ENCODE results near the gene CSNK2A1.
"Not testable (repeated sequence)": the region's sequence is repeated elsewhere in the genome, so short reads cannot be mapped to it uniquely, and the experiment has no call there.

The CSNK2A1 gene

DNA sequence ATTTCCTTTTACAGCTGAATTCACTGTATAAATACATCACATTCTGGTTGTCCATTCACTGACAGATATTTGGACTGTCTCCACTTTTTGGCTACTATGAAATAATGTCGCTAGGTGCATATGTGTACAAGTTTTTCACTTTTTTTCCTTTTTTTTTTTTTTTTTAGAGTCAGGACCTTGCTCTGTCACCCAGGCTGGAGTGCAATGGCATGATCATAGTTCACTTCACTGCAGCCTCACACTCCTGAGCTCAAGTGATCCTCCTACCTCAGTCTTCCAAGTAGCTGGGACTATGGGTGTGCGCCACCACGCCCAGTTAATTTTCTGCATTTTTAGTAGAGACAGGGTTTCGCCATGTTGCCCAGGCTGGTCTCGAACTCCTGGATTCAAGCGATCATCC, 13.3 kb downstream of the CSNK2A1 start:
- Histone ChIP-seq H3K4me3 (ENCODE audit: low read length) (no peak overlapping the region), H3K9me3 (replicated peaks; ENCODE audit: low read length) (peaks cover 5% of the 10 kb centered on the region), H3K4me1 (ENCODE audit: control insufficient read depth, insufficient read depth, low read length) (peaks cover 23% of the 10 kb centered on the region), H3K9ac (ENCODE audit: low read depth, low read length) (no peak overlapping the region), H3K27me3 (ENCODE audit: control insufficient read depth, insufficient read depth, low read length) (no peaks in the 10 kb centered on the region), H3K36me3 (ENCODE audit: insufficient read depth, low read length) (peaks cover 23% of the 10 kb centered on the region), H3K4me2 (ENCODE audit: low read length) (no peak overlapping the region)

DNA sequence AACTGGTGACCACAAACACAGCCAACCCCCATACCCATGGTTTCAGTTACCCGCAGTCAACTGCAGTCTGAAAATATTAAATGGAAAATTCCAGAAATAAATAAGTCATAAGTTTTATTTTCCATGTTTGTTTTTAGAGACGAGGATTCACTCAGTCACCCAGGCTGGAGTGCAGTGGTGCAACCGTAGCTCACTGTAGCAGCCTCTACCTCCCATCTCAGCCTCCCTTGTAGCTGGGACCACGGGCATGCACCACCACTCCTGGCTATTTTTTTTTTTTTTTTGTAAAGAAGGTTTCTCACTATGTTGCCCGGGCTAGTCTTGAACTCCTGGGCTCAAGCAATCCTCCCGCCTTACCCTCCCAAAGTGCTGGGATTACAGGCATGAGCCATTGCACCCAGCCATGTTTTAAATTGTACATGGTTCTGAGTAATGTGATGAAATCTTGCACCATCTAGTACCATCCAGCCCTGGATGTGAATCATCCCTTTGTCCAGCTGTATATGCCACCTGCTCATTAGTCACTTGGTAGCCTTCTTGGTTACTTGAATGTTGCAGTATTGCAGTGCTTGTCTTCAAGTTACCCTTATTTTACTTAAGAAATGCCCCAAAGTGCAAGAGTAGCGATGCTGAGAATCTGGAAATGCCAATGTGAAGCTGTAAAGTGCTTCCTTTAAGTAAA, 14.5 kb downstream of the CSNK2A1 start:
- peaks cover 5% of the 10 kb centered on the region for H3K9me3 ChIP-seq (replicated peaks; ENCODE audit: low read length)
- peaks cover 19% of the 10 kb centered on the region for H3K4me1 ChIP-seq (ENCODE audit: control insufficient read depth, insufficient read depth, low read length)
- no peak overlapping the region for H3K4me3 ChIP-seq (ENCODE audit: low read length)
- no peak overlapping the region for H3K9ac ChIP-seq (ENCODE audit: low read depth, low read length)
- peaks cover 29% of the 10 kb centered on the region for H3K36me3 ChIP-seq (ENCODE audit: insufficient read depth, low read length)
- H3K4me2 ChIP-seq (ENCODE audit: low read length) = no peak overlapping the region
- H3K27me3 ChIP-seq (ENCODE audit: control insufficient read depth, insufficient read depth, low read length) = no peaks in the 10 kb centered on the region

DNA sequence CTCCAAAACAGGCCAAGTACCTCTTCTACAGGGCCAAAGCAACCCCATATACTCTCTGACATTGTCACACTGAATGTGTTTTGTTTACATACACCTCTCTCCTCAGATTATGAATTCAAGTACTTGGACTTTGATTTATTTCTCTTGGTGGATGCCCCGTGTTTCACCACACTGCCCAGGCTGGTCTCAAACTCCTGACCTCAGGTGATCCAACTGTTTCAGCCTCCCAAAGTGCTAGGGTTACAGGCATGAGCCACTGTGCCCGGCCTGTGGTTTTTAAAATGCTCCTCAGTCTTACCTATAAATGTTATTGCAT, 16.1 kb downstream of the CSNK2A1 start:
- Histone ChIP-seq H3K36me3 (ENCODE audit: insufficient read depth, low read length) (peaks cover 33% of the 10 kb centered on the region), H3K27me3 (ENCODE audit: control insufficient read depth, insufficient read depth, low read length) (no peaks in the 10 kb centered on the region), H3K9ac (ENCODE audit: low read depth, low read length) (no peak overlapping the region), H3K4me2 (ENCODE audit: low read length) (no peak overlapping the region), H3K9me3 (replicated peaks; ENCODE audit: low read length) (peaks cover 5% of the 10 kb centered on the region), H3K4me1 (ENCODE audit: control insufficient read depth, insufficient read depth, low read length) (peaks cover 15% of the 10 kb centered on the region), H3K4me3 (ENCODE audit: low read length) (no peak overlapping the region)

DNA sequence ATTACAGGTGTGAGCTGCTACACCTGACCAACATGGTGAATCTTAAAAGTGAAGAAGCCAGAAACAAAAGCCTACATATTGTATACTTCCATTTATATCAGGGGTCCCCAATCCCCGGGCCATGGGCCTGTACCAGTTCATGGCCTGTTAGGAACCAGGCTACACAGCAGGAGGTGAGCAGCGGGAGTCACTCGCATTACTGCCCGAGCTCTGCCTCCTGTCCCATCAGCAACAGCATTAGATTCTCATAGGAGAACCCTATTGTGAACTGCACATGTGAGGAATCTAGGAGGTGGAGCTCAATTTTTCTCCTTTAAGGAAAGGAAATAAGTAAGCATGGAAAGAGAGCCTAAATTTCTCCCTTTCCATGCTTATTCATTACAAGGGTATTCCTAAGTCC, 21.7 kb downstream of the CSNK2A1 start:
- no peak overlapping the region for H3K4me3 ChIP-seq (ENCODE audit: low read length)
- H3K9ac ChIP-seq (ENCODE audit: low read depth, low read length) = no peak overlapping the region
- peaks cover 4% of the 10 kb centered on the region for H3K4me1 ChIP-seq (ENCODE audit: control insufficient read depth, insufficient read depth, low read length)
- no peaks in the 10 kb centered on the region for H3K9me3 ChIP-seq (replicated peaks; ENCODE audit: low read length)
- no peaks in the 10 kb centered on the region for H3K27me3 ChIP-seq (ENCODE audit: control insufficient read depth, insufficient read depth, low read length)
- H3K4me2 ChIP-seq (ENCODE audit: low read length) = no peak overlapping the region
- H3K36me3 ChIP-seq (ENCODE audit: insufficient read depth, low read length) = peaks cover 28% of the 10 kb centered on the region

DNA sequence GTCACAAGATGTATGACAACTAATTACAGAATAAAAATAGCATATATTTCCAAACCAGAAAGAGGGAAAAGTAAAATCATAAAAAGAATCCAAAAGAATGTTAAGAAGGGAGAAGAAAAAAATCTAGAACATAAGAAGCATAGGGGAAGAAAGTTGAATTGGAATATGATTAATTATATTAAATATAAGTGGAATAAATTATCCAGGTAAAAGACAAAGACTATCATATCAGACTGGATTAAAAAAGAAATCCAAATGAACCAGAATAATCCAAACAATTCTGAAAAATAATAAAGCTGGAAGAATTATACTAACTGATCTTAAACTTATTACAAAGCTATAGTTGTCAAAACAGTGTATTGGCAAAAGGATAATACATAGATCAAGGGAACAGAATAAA, 23.6 kb downstream of the CSNK2A1 start:
- no peaks in the 10 kb centered on the region for H3K27me3 ChIP-seq (ENCODE audit: control insufficient read depth, insufficient read depth, low read length)
- no peak overlapping the region for H3K9ac ChIP-seq (ENCODE audit: low read depth, low read length)
- H3K4me2 ChIP-seq (ENCODE audit: low read length) = no peak overlapping the region
- peaks cover 22% of the 10 kb centered on the region for H3K36me3 ChIP-seq (ENCODE audit: insufficient read depth, low read length)
- no peak overlapping the region for H3K4me3 ChIP-seq (ENCODE audit: low read length)
- peaks cover 10% of the 10 kb centered on the region for H3K4me1 ChIP-seq (ENCODE audit: control insufficient read depth, insufficient read depth, low read length)
- H3K9me3 ChIP-seq (replicated peaks; ENCODE audit: low read length) = no peaks in the 10 kb centered on the region

DNA sequence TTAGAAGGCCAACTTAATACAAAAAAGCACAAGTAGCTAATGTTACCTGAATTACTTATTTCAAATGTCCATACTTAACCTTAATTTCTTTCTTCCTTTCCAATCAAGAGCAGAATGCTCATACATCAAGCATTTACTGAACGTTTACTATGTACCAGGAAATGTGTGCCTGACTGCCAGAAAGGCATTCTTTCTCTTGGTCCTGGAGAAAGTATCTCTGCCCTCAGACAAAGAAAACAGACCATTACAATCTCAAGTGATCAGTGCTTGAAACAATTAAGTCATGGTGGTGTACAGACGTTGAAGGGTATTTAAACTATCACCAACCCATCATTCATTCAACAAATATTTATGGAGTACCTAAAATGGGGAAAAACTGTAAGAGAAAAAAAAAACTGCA, 26.4 kb downstream of the CSNK2A1 start:
- Histone ChIP-seq H3K4me2 (ENCODE audit: low read length) (no peak overlapping the region), H3K36me3 (ENCODE audit: insufficient read depth, low read length) (peaks cover 14% of the 10 kb centered on the region), H3K27me3 (ENCODE audit: control insufficient read depth, insufficient read depth, low read length) (no peaks in the 10 kb centered on the region), H3K4me1 (ENCODE audit: control insufficient read depth, insufficient read depth, low read length) (peaks cover 10% of the 10 kb centered on the region), H3K4me3 (ENCODE audit: low read length) (no peak overlapping the region), H3K9ac (ENCODE audit: low read depth, low read length) (no peak overlapping the region), H3K9me3 (replicated peaks; ENCODE audit: low read length) (no peaks in the 10 kb centered on the region)

DNA sequence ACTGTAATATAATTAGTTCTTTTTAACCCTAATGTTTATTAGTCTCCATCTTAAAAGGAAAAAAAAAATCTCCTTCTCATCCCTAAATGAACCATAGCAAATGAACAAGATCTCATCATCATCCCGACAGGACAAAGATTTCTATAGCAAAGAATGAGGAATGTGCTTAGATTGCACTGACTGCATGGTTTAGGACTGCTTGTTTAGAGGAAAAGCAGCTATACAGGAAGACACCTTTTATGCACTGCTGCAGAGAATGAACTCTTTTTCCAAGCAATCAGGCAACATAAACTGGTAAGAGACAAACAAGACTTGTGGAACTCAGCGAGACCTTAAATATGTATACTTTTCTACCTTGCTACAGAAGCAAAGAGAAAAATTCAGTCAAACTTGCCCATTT, 26.8 kb downstream of the CSNK2A1 start:
- no peak overlapping the region for H3K9ac ChIP-seq (ENCODE audit: low read depth, low read length)
- H3K4me2 ChIP-seq (ENCODE audit: low read length) = no peak overlapping the region
- H3K27me3 ChIP-seq (ENCODE audit: control insufficient read depth, insufficient read depth, low read length) = no peaks in the 10 kb centered on the region
- peaks cover 11% of the 10 kb centered on the region for H3K36me3 ChIP-seq (ENCODE audit: insufficient read depth, low read length)
- H3K4me3 ChIP-seq (ENCODE audit: low read length) = no peak overlapping the region
- H3K9me3 ChIP-seq (replicated peaks; ENCODE audit: low read length) = no peaks in the 10 kb centered on the region
- H3K4me1 ChIP-seq (ENCODE audit: control insufficient read depth, insufficient read depth, low read length) = peaks cover 10% of the 10 kb centered on the region

DNA sequence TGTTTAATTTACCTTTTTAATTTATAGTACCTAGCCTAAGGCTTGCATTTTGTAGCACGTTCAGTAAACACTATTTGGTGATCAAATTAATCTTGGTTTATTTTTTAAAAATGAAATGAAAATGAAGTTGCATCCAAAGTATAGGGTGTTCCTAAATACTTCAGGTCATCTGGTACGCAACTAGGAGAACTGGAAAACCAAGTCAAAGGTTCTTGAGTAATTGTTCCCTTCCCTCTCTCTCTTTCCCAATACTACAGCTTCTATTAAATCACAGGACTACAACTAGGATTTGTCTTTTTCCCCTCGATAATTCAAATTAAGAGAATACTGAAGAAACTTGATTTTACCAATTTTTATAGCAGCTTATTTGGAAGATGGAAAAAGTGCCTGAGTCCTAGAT, 27.9 kb downstream of the CSNK2A1 start:
- no peaks in the 10 kb centered on the region for H3K9me3 ChIP-seq (replicated peaks; ENCODE audit: low read length)
- no peak overlapping the region for H3K4me3 ChIP-seq (ENCODE audit: low read length)
- H3K9ac ChIP-seq (ENCODE audit: low read depth, low read length) = no peak overlapping the region
- peaks cover 7% of the 10 kb centered on the region for H3K36me3 ChIP-seq (ENCODE audit: insufficient read depth, low read length)
- no peaks in the 10 kb centered on the region for H3K27me3 ChIP-seq (ENCODE audit: control insufficient read depth, insufficient read depth, low read length)
- H3K4me2 ChIP-seq (ENCODE audit: low read length) = no peak overlapping the region
- peaks cover 10% of the 10 kb centered on the region for H3K4me1 ChIP-seq (ENCODE audit: control insufficient read depth, insufficient read depth, low read length)

DNA sequence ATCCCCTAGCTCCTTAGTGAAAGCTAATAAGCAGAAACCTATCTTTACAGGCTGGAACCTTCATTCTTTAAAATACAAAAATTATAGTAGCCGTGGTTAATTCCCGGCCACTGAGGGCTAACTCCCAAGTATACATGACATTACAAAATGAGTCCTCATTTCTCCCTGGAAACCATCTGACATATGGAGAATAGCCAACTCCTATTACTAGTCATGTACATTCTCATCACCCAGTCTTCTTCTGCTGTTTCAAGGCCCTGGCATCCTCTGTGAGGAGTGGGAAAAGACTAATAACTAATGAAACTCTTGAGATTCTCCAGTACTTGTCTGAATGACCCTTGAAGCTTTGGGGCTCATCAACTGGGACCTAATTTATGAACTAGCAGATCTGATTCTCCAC, 30.2 kb downstream of the CSNK2A1 start:
- H3K9ac ChIP-seq (ENCODE audit: low read depth, low read length) = no peak overlapping the region
- H3K27me3 ChIP-seq (ENCODE audit: control insufficient read depth, insufficient read depth, low read length) = no peaks in the 10 kb centered on the region

DNA sequence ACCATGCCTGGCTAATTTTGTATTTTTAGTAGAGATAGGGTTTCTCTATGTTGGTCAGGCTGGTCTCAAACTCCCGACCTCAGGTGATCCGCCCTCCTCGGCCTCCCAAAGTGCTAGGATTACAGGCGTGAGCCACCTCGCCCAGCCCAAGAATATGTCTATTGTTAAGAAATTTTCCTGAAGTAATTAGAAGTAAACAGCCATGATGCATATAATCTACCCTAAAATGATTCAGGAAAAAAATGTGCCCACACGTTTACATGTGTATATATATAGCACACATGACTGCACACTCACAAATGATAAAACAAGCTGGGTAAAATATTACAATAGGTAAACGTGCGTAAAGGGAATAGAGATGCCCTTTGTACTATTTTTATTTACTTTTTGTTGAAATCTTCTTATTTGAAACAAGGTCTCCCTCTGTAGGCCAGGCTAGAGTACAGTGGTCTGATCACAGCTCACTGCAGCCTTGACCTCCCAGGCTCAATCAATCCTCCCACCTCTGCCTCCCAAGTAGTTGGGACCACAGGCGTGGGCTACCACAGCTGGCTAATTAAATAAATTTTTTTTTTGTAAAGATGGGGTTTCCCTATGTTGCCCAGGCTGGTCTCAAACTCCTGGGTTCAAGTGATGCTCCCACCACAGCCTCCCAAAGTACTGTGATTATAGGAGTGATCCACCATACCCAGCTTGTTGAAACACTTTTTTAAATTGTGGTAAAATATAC, 33.1 kb downstream of the CSNK2A1 start:
- not testable (repeated sequence) for H3K27me3 ChIP-seq (ENCODE audit: control insufficient read depth, insufficient read depth, low read length); H3K9ac ChIP-seq (ENCODE audit: low read depth, low read length); H3K4me3 ChIP-seq (ENCODE audit: low read length); H3K9me3 ChIP-seq (replicated peaks; ENCODE audit: low read length); H3K4me2 ChIP-seq (ENCODE audit: low read length)
- peaks cover 17% of the 10 kb centered on the region for H3K4me1 ChIP-seq (ENCODE audit: control insufficient read depth, insufficient read depth, low read length)
- peaks cover 33% of the 10 kb centered on the region for H3K36me3 ChIP-seq (ENCODE audit: insufficient read depth, low read length)

More for the DNA sequence above, 30.2 kb downstream of the CSNK2A1 start:
- Histone ChIP-seq H3K36me3 (ENCODE audit: insufficient read depth, low read length) (peaks cover 9% of the 10 kb centered on the region), H3K4me3 (ENCODE audit: low read length) (no peak overlapping the region), H3K4me1 (ENCODE audit: control insufficient read depth, insufficient read depth, low read length) (peaks cover 18% of the 10 kb centered on the region), H3K4me2 (ENCODE audit: low read length) (no peak overlapping the region), H3K9me3 (replicated peaks; ENCODE audit: low read length) (no peaks in the 10 kb centered on the region)

DNA sequence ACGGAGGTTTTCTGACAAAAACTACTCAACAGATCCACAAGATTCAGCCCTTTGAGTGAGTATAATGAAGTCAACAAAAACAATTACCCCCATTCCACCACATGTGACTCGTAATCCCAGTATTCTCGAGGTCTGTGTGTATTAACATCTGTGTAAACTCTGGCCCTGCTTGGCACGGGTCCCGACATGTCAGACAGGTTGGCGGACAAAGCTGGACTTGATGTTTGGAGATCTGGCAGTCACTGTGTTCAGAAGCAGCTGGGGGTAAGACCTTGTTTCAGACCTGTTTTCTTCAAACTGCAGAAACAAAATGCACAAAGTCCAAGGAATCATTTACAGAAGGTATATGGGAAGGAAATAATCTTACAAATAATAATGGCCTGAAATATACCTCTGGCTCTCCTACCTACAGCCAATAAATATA, 35.2 kb downstream of the CSNK2A1 start:
- not testable (repeated sequence) for H3K9ac ChIP-seq (ENCODE audit: low read depth, low read length); H3K4me3 ChIP-seq (ENCODE audit: low read length); H3K9me3 ChIP-seq (replicated peaks; ENCODE audit: low read length); H3K27me3 ChIP-seq (ENCODE audit: control insufficient read depth, insufficient read depth, low read length); H3K4me2 ChIP-seq (ENCODE audit: low read length)
- Histone ChIP-seq H3K36me3 (ENCODE audit: insufficient read depth, low read length) (peaks cover 43% of the 10 kb centered on the region), H3K4me1 (ENCODE audit: control insufficient read depth, insufficient read depth, low read length) (peaks cover 17% of the 10 kb centered on the region)

DNA sequence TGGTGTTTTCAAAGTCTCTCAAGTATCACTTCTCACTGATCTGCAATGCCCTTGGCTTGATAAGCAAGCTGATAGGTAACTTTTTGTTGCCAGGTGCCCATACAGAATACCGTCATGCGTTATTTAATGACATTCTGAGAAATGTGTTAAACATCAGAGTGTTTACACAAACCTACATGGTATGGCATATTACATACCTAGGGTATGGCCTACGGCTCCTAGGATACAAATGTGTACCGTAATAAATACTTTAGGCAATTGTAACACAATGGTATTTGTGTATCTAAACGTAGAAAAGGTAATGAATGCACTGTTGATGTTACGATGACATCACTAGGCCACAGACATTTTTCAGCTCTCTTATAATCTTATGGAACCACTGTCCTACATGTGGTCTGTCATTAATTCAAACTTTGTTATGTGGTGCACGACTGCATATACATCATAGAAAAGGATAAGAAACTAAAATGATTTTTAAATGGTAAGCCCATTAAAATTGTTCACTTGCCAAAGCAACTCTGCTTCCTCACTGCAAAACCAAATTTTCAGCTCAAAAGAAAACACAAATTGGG, 35.7 kb downstream of the CSNK2A1 start:
- H3K4me3 ChIP-seq (ENCODE audit: low read length) = no peak overlapping the region
- H3K36me3 ChIP-seq (ENCODE audit: insufficient read depth, low read length) = peaks cover 48% of the 10 kb centered on the region

More for the DNA sequence above, 35.7 kb downstream of the CSNK2A1 start:
- Histone ChIP-seq H3K9me3 (replicated peaks; ENCODE audit: low read length) (no peaks in the 10 kb centered on the region), H3K27me3 (ENCODE audit: control insufficient read depth, insufficient read depth, low read length) (no peaks in the 10 kb centered on the region), H3K4me2 (ENCODE audit: low read length) (no peak overlapping the region), H3K4me1 (ENCODE audit: control insufficient read depth, insufficient read depth, low read length) (peaks cover 17% of the 10 kb centered on the region), H3K9ac (ENCODE audit: low read depth, low read length) (no peak overlapping the region)

Data from skeletal muscle satellite cell (primary cell).